HCT116 (cell line): Measurements from ENCODE around the gene ZNF519. TPM values are rescaled to one million over a fixed set of nuclear protein-coding genes. Genes with fewer than 3 reads are reported as not detected.
"Not testable (repeated sequence)": the region's sequence is repeated elsewhere in the genome, so short reads cannot be mapped to it uniquely, and the experiment has no call there.

Source experiments
- ATAC-seq: fragments of 200-7000 bp; cut with Tn5 transposase; 2 replicates; pipeline ENCODE4 v1.9.1; 2020; ENCODE audit warnings: mild to moderate bottlenecking, moderate library complexity
- BruUV-seq: library from RNA; stranded (reverse); fragments of 400-500 nt; replicated peaks from 2 replicates; lab custom pipeline; 2021; lab: Mats Ljungman, UMichigan
- CTCF ChIA-PET: fragments of 300-600 bp; sonication (Branson Sonifier 250); formaldehyde crosslinking; loops from one replicate; lab custom pipeline; 2021; ENCODE audit warnings: antibody characterized with exemption; lab: Charles Lee
- POLR2A ChIA-PET: fragments of 300-600, 350-600 bp; sonication (Branson Sonifier 250); formaldehyde crosslinking; loops from one replicate; lab custom pipeline; 2021; ENCODE audit warnings: antibody characterized with exemption; lab: Charles Lee
- RAD21 ChIA-PET, 2 experiments: fragments of 300-600 bp; sonication (Branson Sonifier 250); formaldehyde crosslinking; loops; one replicate each; lab custom pipeline; 2023; ENCODE audit warnings: low total read pairs in 2 of 2; ENCODE audit not compliant: uncharacterized antibody in 2 of 2, unreplicated experiment in 2 of 2, low non-redundant PET in 1 of 2; lab: Charles Lee
- DNase-seq: peaks from one replicate; pipeline ENCODE4 v3.0.0-alpha.2; 2010; ENCODE audit warnings: low read depth, low spot score
- H2AFZ ChIP-seq: fragments of 200-600 bp; shearing (Covaris generic), sonication (generic); 2 replicates; pipeline ENCODE4 v1.6.1; 2017; ENCODE audit warnings: low read depth, mixed run types, mixed read lengths, antibody characterized with exemption, low read length; ENCODE audit not compliant: poor library complexity, severe bottlenecking
- H3K27ac ChIP-seq: 2 replicates; pipeline ENCODE4 v1.5.1; 2012; ENCODE audit warnings: low read depth, low read length
- H3K27me3 ChIP-seq: fragments of 200-600 bp; sonication (generic); 2 replicates; pipeline ENCODE4 v1.6.1; 2016; ENCODE audit warnings: mixed run types, low read length, mixed read lengths; ENCODE audit not compliant: insufficient read depth
- H3K36me3 ChIP-seq, 2 experiments: fragments of 200-500 bp in 1 of 2; fragments of 200-600 bp in 1 of 2; sonication (Bioruptor generic) in 1 of 2; sonication (generic) in 1 of 2; 2 replicates each; pipeline versions ENCODE4 v1.5.1 to v1.6.1; 2014 to 2016; ENCODE audit warnings: low read length in 2 of 2, inconsistent platforms in 1 of 2, mixed read lengths in 1 of 2, mixed run types in 1 of 2; ENCODE audit not compliant: insufficient read depth in 2 of 2, control insufficient read depth in 1 of 2
- H3K4me1 ChIP-seq, 2 experiments: fragments of 200-600 bp in 1 of 2; sonication (generic) in 1 of 2; 2 replicates each; pipeline versions ENCODE4 v1.5.1 to v1.6.1; 2012 to 2017; ENCODE audit warnings: low read length in 2 of 2, inconsistent platforms in 1 of 2, mild to moderate bottlenecking in 1 of 2, mixed read lengths in 1 of 2, mixed run types in 1 of 2, moderate library complexity in 1 of 2; ENCODE audit not compliant: insufficient read depth in 2 of 2, control insufficient read depth in 1 of 2
- H3K4me2 ChIP-seq: fragments of 200-600 bp; sonication (generic); 2 replicates; pipeline ENCODE4 v1.6.1; 2017; ENCODE audit warnings: mixed run types, low read length, mixed read lengths
- H3K4me3 ChIP-seq, 2 experiments: fragments of 200-600 bp in 1 of 2; sonication (generic) in 1 of 2; replicated peaks in 1 of 2; 2 replicates each; pipeline ENCODE4 v1.5.1; 2011 to 2016; ENCODE audit warnings: low read length in 2 of 2, control low read depth in 1 of 2, low read depth in 1 of 2, mild to moderate bottlenecking in 1 of 2, mixed read lengths in 1 of 2, mixed run types in 1 of 2
- H3K79me2 ChIP-seq: fragments of 200-600 bp; sonication (generic); 2 replicates; pipeline ENCODE4 v1.6.1; 2017; ENCODE audit warnings: mild to moderate bottlenecking, mixed run types, low read length, moderate library complexity, mixed read lengths; ENCODE audit not compliant: insufficient read depth
- H3K9ac ChIP-seq: fragments of 200-600 bp; sonication (generic); 2 replicates; pipeline ENCODE4 v1.6.1; 2016; ENCODE audit warnings: low read length, mixed read lengths
- H3K9me2 ChIP-seq: fragments of 200-600 bp; sonication (generic), shearing (Covaris generic); 2 replicates; pipeline ENCODE4 v1.6.1; 2017; ENCODE audit warnings: mixed run types, mild to moderate bottlenecking, moderate library complexity; ENCODE audit not compliant: insufficient read depth
- H3K9me3 ChIP-seq, 2 experiments: fragments of 200-500 bp in 1 of 2; fragments of 200-600 bp in 1 of 2; sonication (Bioruptor generic) in 1 of 2; sonication (generic) in 1 of 2; 2 replicates each; pipeline ENCODE4 v1.6.1; 2014 to 2017; ENCODE audit warnings: low read length in 2 of 2, mixed read lengths in 2 of 2, inconsistent platforms in 1 of 2, low read depth in 1 of 2, mild to moderate bottlenecking in 1 of 2, mixed run types in 1 of 2, moderate library complexity in 1 of 2; ENCODE audit not compliant: control insufficient read depth in 1 of 2, insufficient read depth in 1 of 2
- H4K20me1 ChIP-seq: fragments of 200-600 bp; sonication (generic), shearing (Covaris generic); 2 replicates; pipeline ENCODE4 v1.6.1; 2017; ENCODE audit warnings: mixed run types, mild to moderate bottlenecking, moderate library complexity; ENCODE audit not compliant: insufficient read depth
- intact Hi-C: fragments of 100-400 bp; cut with micrococcal nuclease; formaldehyde crosslinking; loops from 2 replicates; pipeline ENCODE4 v1.10.0; 2022
- total RNA-seq: library from RNA; stranded (reverse); gene quantifications from one replicate; pipeline ENCODE4 v1.2.1, GENCODE V29; 2021; ENCODE audit not compliant: unreplicated experiment

ZNF519 gene
- total RNA-seq, 1 experiment from 2014 or later = 6.5 TPM

DNA sequence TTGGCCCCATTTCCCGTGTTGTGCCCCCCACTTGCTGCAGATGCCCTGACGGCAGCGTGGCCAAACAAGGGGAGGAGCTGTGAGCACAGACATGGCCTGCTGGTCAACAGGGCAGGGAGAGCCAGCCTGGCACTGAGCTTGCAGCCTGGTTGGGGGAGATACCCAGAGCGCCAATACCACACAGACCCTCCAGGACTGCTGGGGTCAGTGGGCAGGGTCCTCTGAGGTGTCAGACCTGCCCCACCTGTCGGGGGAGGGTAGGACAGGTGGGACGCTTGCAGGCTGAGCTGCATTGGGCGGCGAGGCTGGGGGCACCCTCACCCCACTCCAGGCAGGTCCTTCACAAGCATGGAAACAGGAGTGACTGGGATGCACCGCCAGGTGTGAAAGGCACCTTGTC lies 9.9 kb upstream of the ZNF519 start:
- H3K79me2 ChIP-seq, H4K20me1 ChIP-seq, ATAC-seq, H3K4me1 ChIP-seq, H3K4me2 ChIP-seq, H3K9ac ChIP-seq, DNase-seq, H2AFZ ChIP-seq, POLR2A ChIA-PET, H3K4me3 ChIP-seq, H3K36me3 ChIP-seq, H3K9me3 ChIP-seq, RAD21 ChIA-PET, H3K27ac ChIP-seq, H3K9me2 ChIP-seq, H3K27me3 ChIP-seq, intact Hi-C loops, BruUV-seq, CTCF ChIA-PET: not testable (repeated sequence)

DNA sequence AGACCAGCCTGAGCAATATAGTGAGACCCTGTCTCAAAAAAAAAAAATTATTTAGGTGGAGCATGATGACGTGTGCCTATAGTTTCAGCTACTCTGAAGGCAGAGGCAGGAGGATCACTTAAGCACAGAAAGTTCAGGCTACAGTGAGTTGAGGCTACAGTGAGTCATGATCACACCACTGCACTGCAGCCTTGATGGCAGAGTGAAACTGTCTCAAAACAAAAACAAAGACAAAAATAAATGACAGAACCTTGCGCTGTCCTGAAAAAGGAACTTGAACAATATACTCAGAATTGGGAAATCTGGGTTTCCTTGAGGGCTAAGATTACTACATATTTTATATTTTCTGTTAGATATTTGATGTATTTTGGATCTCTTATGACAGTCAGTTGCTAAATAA lies 7.3 kb upstream of the ZNF519 start:
- H2AFZ ChIP-seq, H3K36me3 ChIP-seq, CTCF ChIA-PET, intact Hi-C loops, H3K4me2 ChIP-seq, H3K9me2 ChIP-seq, H4K20me1 ChIP-seq, RAD21 ChIA-PET, ATAC-seq, DNase-seq, H3K27me3 ChIP-seq, BruUV-seq, POLR2A ChIA-PET, H3K79me2 ChIP-seq, H3K4me3 ChIP-seq, H3K4me1 ChIP-seq, H3K9me3 ChIP-seq, H3K9ac ChIP-seq, H3K27ac ChIP-seq: not testable (repeated sequence)

DNA sequence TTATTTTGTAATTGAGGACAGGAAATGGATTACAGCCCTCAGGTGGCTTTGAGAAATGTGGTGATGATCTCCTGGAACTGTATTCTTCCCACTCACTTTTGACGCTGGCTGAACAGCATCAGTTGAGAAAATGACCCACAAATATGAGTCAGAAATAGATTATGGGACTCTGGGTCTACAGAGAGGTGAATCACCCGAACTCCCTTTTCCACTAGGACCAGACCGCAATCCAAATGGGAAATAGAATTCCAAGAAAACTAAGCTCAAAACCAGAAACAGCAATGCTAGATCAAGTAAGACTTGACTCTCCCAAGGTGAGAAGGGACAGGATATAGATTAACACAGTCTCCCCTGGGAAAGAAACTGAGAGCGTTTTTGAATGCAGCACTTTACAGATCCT lies 5.7 kb upstream of the ZNF519 start:
- H3K9me2 ChIP-seq, CTCF ChIA-PET, H3K36me3 ChIP-seq, RAD21 ChIA-PET, H3K79me2 ChIP-seq, intact Hi-C loops, H3K9me3 ChIP-seq, H3K9ac ChIP-seq, ATAC-seq, BruUV-seq, POLR2A ChIA-PET, DNase-seq, H3K4me1 ChIP-seq, H3K27me3 ChIP-seq, H3K27ac ChIP-seq, H3K4me2 ChIP-seq, H3K4me3 ChIP-seq, H2AFZ ChIP-seq, H4K20me1 ChIP-seq: not testable (repeated sequence)

DNA sequence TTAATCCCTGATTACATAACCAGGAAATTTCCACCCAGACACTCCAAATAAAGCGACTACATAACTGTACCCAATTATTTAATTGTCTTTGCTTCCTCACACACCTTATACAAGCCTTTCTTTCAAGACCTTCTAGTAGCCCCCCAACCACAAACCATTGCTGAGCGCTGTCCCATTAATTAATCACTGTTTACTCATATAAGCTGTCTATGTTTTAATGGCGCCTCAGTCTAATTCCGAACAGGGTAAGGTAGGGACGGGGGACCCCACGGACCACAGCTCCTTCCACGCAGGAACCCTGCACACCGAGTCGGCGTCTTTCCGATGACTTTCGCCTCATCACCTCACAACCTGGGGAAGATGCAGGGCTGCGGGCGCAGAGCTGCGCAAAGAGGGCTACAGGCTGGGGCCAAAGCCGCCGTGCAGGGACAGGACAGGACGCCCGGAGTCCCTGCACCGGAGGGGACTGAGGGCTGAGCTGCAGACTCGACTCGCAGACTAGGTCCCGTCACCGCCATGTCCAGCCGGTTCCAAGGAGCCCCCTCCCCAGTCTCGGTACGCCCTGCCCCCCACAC lies 452 bp downstream of the ZNF519 start:
- DNase-seq, H3K27ac ChIP-seq, H3K36me3 ChIP-seq, H3K27me3 ChIP-seq, H3K9me2 ChIP-seq, H2AFZ ChIP-seq, H3K9me3 ChIP-seq, intact Hi-C loops, CTCF ChIA-PET, POLR2A ChIA-PET, RAD21 ChIA-PET, H3K4me1 ChIP-seq, H4K20me1 ChIP-seq: not testable (repeated sequence)
- H3K4me2 ChIP-seq = peak overlapping the region; percentile 72
- peaks cover 35% of the 10 kb centered on the region for H3K79me2 ChIP-seq
- ATAC-seq = peak; percentile 33
- TSS peak; percentile 84 for BruUV-seq
- H3K4me3 ChIP-seq = peak overlapping the region; percentile 65 to 66
- H3K9ac ChIP-seq = peak overlapping the region; percentile 68
